NCI-H2171 treated with DMSO at 0.1 percent for 48 hours (cell line): Measurements from ENCODE around the gene NR5A2.

Experiments used
- DNase-seq: peaks from one replicate; lab custom pipeline; 2025; lab: John Stamatoyannopoulos, UW

Gene NR5A2

GRCh38 chr1:200027264-200027823 lies at the start of gene NR5A2:
TSS of gene NR5A2 (plus strand) at chr1:200027710. CDS start at chr1:200027848, 138 bp downstream.
- DNase-seq: no peak

- DNase-seq: peak; percentile 30
Measured at GRCh38 chr1:199978408-199978940, 49.0 kb upstream of the NR5A2 start.

- DNase-seq: peak; percentile 58
Measured at GRCh38 chr1:199979071-199979470, 48.4 kb upstream of the NR5A2 start.

- DNase-seq: no peak
Measured at GRCh38 chr1:199981584-199981983, 45.9 kb upstream of the NR5A2 start.

GRCh38 chr1:199982606-199983005 lies 44.9 kb upstream of the NR5A2 start:
- DNase-seq: no peak

GRCh38 chr1:199983531-199983930 lies 44.0 kb upstream of the NR5A2 start:
- no peak for DNase-seq

GRCh38 chr1:199995096-199995685 lies 32.3 kb upstream of the NR5A2 start:
- DNase-seq: no peak

GRCh38 chr1:200005165-200005564 lies 22.3 kb upstream of the NR5A2 start:
- no peak for DNase-seq

- DNase-seq: no peak
Measured at GRCh38 chr1:200006711-200007110, 20.8 kb upstream of the NR5A2 start.

- DNase-seq: no peak
Measured at GRCh38 chr1:200015811-200016210, 11.7 kb upstream of the NR5A2 start.

- no peak for DNase-seq
Measured at GRCh38 chr1:200021577-200022238, 5.8 kb upstream of the NR5A2 start.

GRCh38 chr1:200022239-200022804 lies 5.2 kb upstream of the NR5A2 start:
- no peak for DNase-seq

GRCh38 chr1:200028586-200029034 lies 1.1 kb downstream of the NR5A2 start:
- no peak for DNase-seq

- DNase-seq: peak; percentile 6
Measured at GRCh38 chr1:200029035-200029821, 1.7 kb downstream of the NR5A2 start.

- DNase-seq: no peak
Measured at GRCh38 chr1:200029822-200030152, 2.3 kb downstream of the NR5A2 start.

GRCh38 chr1:200030791-200031190 lies 3.3 kb downstream of the NR5A2 start:
- no peak for DNase-seq

GRCh38 chr1:200033511-200034261 lies 6.2 kb downstream of the NR5A2 start:
- no peak for DNase-seq

GRCh38 chr1:200034262-200034557 lies 6.7 kb downstream of the NR5A2 start:
- DNase-seq: no peak

- DNase-seq: no peak
Measured at GRCh38 chr1:200034761-200035396, 7.4 kb downstream of the NR5A2 start.

GRCh38 chr1:200035397-200035955 lies 8.0 kb downstream of the NR5A2 start:
- no peak for DNase-seq
